HG02571 (cell line): ENCODE results near the gene NUMA1.

ENCODE experiments used
- ATAC-seq: cut with Tn5 transposase; IDR thresholded peaks from one replicate; pipeline ENCODE4 v1.9.1; 2021; ENCODE audit warnings: mild to moderate bottlenecking, moderate library complexity; ENCODE audit not compliant: unreplicated experiment

Gene NUMA1

GRCh38 chr11:72015511-72016061, 64.8 kb downstream of the NUMA1 start:
- no peak for ATAC-seq

GRCh38 chr11:72014761-72015320, 65.5 kb downstream of the NUMA1 start:
- no peak for ATAC-seq

GRCh38 chr11:72013765-72014711, 66.3 kb downstream of the NUMA1 start:
- no peak for ATAC-seq

GRCh38 chr11:72012897-72013721, 67.2 kb downstream of the NUMA1 start:
- no peak for ATAC-seq

- no peak for ATAC-seq
Measured at GRCh38 chr11:72012091-72012630, 68.2 kb downstream of the NUMA1 start.

- no peak for ATAC-seq
Measured at GRCh38 chr11:72010529-72011233, 69.7 kb downstream of the NUMA1 start.

- ATAC-seq, result no peak
Measured at GRCh38 chr11:72009156-72009555, 71.2 kb downstream of the NUMA1 start.

- ATAC-seq, result no peak
Measured at GRCh38 chr11:72008728-72009127, 71.6 kb downstream of the NUMA1 start.

- no peak for ATAC-seq
Measured at GRCh38 chr11:72007587-72007986, 72.8 kb downstream of the NUMA1 start.

- no peak for ATAC-seq
Measured at GRCh38 chr11:72007089-72007476, 73.3 kb downstream of the NUMA1 start.

- ATAC-seq, result no peak
Measured at GRCh38 chr11:72006309-72007088, 73.8 kb downstream of the NUMA1 start.

- ATAC-seq, result no peak
Measured at GRCh38 chr11:72005347-72006260, 74.7 kb downstream of the NUMA1 start.

- no peak for ATAC-seq
Measured at GRCh38 chr11:72004515-72005346, 75.6 kb downstream of the NUMA1 start.

- ATAC-seq, result no peak
Measured at GRCh38 chr11:72003776-72004171, 76.6 kb downstream of the NUMA1 start.

- no peak for ATAC-seq
Measured at GRCh38 chr11:72002841-72003775, 77.2 kb downstream of the NUMA1 start.

GRCh38 chr11:72001834-72002591, 78.3 kb downstream of the NUMA1 start:
- no peak for ATAC-seq
